Gastroesophageal sphincter (tissue), 4 donors: ENCODE results near the gene LMTK3. TPM values are rescaled to one million over a fixed set of nuclear protein-coding genes. Genes with fewer than 3 reads are reported as not detected.

Experiments
- ATAC-seq: fragments of 150-250 bp; one replicate; pipeline ENCODE4 v1.9.1; 2016; ENCODE audit warnings: mild to moderate bottlenecking, moderate library complexity
- H3K27ac ChIP-seq, 4 donors: fragments of 200-600 bp; sonication (generic) in 3 of 4; 1 replicate in 3 of 4; 2 replicates in 1 of 4; pipeline ENCODE4 v1.5.1; 2016 to 2019
- H3K27me3 ChIP-seq: fragments of 200-600 bp; sonication (generic); one replicate; pipeline ENCODE4 v1.5.1; 2019
- H3K36me3 ChIP-seq, 2 donors: fragments of 200-600 bp; sonication (generic); one replicate each; pipeline ENCODE4 v1.5.1; 2019; ENCODE audit warnings: control low read depth in 1 of 2
- H3K4me1 ChIP-seq, 3 donors: fragments of 200-600 bp; sonication (generic); 1 replicate in 2 of 3; 2 replicates in 1 of 3; pipeline ENCODE4 v1.5.1; 2016 to 2019; ENCODE audit warnings: control low read depth in 2 of 3
- H3K4me3 ChIP-seq, 2 donors: fragments of 200-600 bp; sonication (generic); one replicate each; pipeline ENCODE4 v1.5.1; 2019; ENCODE audit warnings: mild to moderate bottlenecking in 1 of 2, moderate library complexity in 1 of 2
- H3K9me3 ChIP-seq, 3 donors: fragments of 200-600 bp; sonication (generic); one replicate each; pipeline ENCODE4 v1.5.1; 2017 to 2019; ENCODE audit warnings: control low read depth in 2 of 3
- EP300 ChIP-seq: sonication (generic); formaldehyde crosslinking; IDR thresholded peaks from one replicate; pipeline ENCODE4 v1.6.1; 2017; ENCODE audit warnings: antibody characterized with exemption, mild to moderate bottlenecking
- POLR2A ChIP-seq, 2 donors: fragments of 450-650 bp; IDR thresholded peaks; one replicate each; pipeline ENCODE4 v1.6.1; 2017; ENCODE audit warnings: antibody characterized with exemption in 2 of 2, mild to moderate bottlenecking in 2 of 2, moderate library complexity in 1 of 2
- POLR2AphosphoS5 ChIP-seq: sonication (generic); formaldehyde crosslinking; IDR thresholded peaks from one replicate; pipeline ENCODE4 v1.6.1; 2017; ENCODE audit warnings: antibody characterized with exemption
- WGBS, 2 donors: methylation state at CpG; one replicate each; pipeline ENCODE4 v1.1.5; 2018; ENCODE audit warnings: low coverage in 1 of 2; 5-methylcytosine and 5-hydroxymethylcytosine counted together
- total RNA-seq, 4 donors: library from RNA; depleted of rRNA; stranded (reverse); fragments of >200 nt; gene quantifications; one replicate each; pipeline ENCODE4 v1.1.0, GENCODE V29; 2016
- TF ChIP-seq, protein P1 (sequence below), 4 experiments: fragments of 200-600 bp in 2 of 4; fragments of 450-650 bp in 2 of 4; sonication (generic) in 1 of 4; IDR thresholded peaks; one replicate each; pipeline ENCODE4 v1.5.1; 2017 to 2019; ENCODE audit warnings: antibody characterized with exemption in 4 of 4, mild to moderate bottlenecking in 2 of 4, moderate library complexity in 2 of 4

LMTK3 gene
- total RNA-seq, 4 donors from 2014 or later: 0.13 to 1.2 (median 0.30) TPM

DNA sequence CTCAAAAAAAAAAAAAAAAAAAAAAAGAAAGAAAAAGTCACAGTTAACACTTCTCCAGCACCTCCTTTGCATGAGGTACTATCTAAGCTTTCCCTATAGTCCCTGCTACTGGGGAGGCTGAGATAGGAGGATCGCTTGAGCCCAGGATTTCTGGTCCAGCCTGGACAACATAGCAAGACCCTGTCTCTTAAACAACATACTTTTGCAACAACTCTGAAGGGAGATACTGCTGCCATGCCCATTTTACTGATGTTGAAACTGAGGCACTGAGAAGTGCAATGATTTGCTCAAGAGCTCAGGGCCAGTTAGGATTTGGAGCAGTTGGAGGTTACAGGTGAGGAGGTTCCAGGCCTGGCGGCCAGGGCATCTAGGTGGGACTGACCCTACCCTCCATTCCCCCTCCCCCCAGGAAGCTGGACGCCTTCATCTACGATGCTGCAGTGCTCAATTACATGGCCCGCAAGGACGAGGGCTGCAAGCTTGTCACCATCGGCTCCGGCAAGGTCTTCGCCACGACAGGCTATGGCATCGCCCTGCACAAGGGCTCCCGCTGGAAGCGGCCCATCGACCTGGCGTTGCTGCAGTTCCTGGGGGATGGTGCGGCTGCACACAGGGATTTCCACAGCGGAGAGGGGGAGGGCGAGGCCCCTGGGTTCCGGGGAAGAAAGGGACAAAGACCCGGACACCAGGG, 70.1 kb downstream of the LMTK3 start:
- peaks cover 78% of the 10 kb centered on the region for H3K27me3 ChIP-seq
- no peak overlapping the region for H3K4me3 ChIP-seq
- H3K9me3 ChIP-seq: no peaks in the 10 kb centered on the region
- TF ChIP-seq POLR2AphosphoS5 (no peak), EP300 (no peak), POLR2A (IDR thresholded peaks at IDR 0.05) (no peak)
- TF ChIP-seq, protein P1, sequence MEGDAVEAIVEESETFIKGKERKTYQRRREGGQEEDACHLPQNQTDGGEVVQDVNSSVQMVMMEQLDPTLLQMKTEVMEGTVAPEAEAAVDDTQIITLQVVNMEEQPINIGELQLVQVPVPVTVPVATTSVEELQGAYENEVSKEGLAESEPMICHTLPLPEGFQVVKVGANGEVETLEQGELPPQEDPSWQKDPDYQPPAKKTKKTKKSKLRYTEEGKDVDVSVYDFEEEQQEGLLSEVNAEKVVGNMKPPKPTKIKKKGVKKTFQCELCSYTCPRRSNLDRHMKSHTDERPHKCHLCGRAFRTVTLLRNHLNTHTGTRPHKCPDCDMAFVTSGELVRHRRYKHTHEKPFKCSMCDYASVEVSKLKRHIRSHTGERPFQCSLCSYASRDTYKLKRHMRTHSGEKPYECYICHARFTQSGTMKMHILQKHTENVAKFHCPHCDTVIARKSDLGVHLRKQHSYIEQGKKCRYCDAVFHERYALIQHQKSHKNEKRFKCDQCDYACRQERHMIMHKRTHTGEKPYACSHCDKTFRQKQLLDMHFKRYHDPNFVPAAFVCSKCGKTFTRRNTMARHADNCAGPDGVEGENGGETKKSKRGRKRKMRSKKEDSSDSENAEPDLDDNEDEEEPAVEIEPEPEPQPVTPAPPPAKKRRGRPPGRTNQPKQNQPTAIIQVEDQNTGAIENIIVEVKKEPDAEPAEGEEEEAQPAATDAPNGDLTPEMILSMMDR (IDR thresholded peaks at IDR 0.05): no peak
- WGBS, 2 donors: 96 to 100% methylated on average over 1 to 5 of the region's 20 CpGs
- H3K36me3 ChIP-seq: no peaks in the 10 kb centered on the region
- H3K27ac ChIP-seq: no peak overlapping the region
- ATAC-seq: no peak
- peaks cover 0 to 30% (median 18%) of the 10 kb centered on the region in 3 donors for H3K4me1 ChIP-seq

DNA sequence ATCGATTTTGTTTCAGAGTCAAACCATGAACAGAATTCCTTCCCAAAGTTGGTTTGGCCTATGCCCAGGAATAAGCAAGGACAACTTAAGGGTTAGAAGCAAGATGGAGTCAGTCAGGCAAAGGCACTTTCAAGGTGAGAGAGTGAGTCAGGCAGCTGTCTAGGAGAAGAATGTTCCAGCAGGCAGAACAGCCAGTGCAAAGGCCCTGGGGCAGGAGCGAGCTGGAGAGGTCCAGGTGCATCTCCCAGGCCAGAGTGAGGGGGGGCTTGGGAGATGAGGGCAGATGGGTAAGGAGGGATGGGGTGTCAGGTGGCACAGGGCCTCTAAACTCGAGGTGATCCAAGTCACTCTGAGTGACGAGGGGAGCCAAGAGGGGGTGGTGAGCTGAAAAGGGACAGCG, 75.0 kb downstream of the LMTK3 start:
- 79 to 89% methylated on average over 5 of the region's 5 CpGs for WGBS, 2 donors

More for the DNA sequence above, 75.0 kb downstream of the LMTK3 start:
- ATAC-seq: no peak
- H3K4me3 ChIP-seq: no peak overlapping the region
- H3K27ac ChIP-seq: no peak overlapping the region
- peaks cover 79% of the 10 kb centered on the region for H3K27me3 ChIP-seq
- no peaks in the 10 kb centered on the region for H3K9me3 ChIP-seq
- no peak for TF ChIP-seq POLR2AphosphoS5
- no peak for TF ChIP-seq EP300
- no peak for TF ChIP-seq POLR2A (IDR thresholded peaks at IDR 0.05)
- TF ChIP-seq, protein P1 (IDR thresholded peaks at IDR 0.05): no peak
- H3K36me3 ChIP-seq: no peaks in the 10 kb centered on the region
- H3K4me1 ChIP-seq: no peaks in the 10 kb centered on the region

Other genes with a start within 250 kb of the LMTK3 start
- gene ZNF114, start 241.8 kb downstream of the LMTK3 start, total RNA-seq: under 1 TPM in 2 of 4 donors, not detected in 2; 0.27 to 0.64 TPM
- 10 to 100 TPM; 36.3 to 74.2 (median 56.5) TPM for gene EMP3, start 186.3 kb downstream of the LMTK3 start, total RNA-seq
- gene TMEM143, start 147.9 kb downstream of the LMTK3 start, total RNA-seq: 10 to 100 TPM in 1 of 4 donors, 1 to 10 TPM in 3; 2.8 to 13.1 (median 6.6) TPM
- gene SYNGR4, start 147.5 kb downstream of the LMTK3 start, total RNA-seq: not detected
- gene KDELR1, start 120.3 kb downstream of the LMTK3 start, total RNA-seq: 10 to 100 TPM; 60.4 to 87.9 (median 70.8) TPM
- under 1 TPM in 3 of 4 donors, not detected in 1; 0.08 to 0.62 (median 0.47) TPM for gene GRIN2D, start 118.2 kb downstream of the LMTK3 start, total RNA-seq
- gene GRWD1, start 65.9 kb downstream of the LMTK3 start, total RNA-seq: 10 to 100 TPM; 28.9 to 33.1 (median 32.7) TPM
- gene KCNJ14, start 56.3 kb downstream of the LMTK3 start, total RNA-seq: under 1 TPM in 3 of 4 donors, not detected in 1; 0.16 to 0.42 (median 0.27) TPM
- 10 to 100 TPM; 28.6 to 56.7 (median 47.0) TPM for gene CYTH2, start 42.5 kb downstream of the LMTK3 start, total RNA-seq
- gene SULT2B1, start 40.3 kb upstream of the LMTK3 start, total RNA-seq: 1 to 10 TPM in 2 of 4 donors, under 1 TPM in 1, not detected in 1; 0.93 to 3.9 (median 1.0) TPM
- not detected for gene SPACA4, start 94.9 kb upstream of the LMTK3 start, total RNA-seq
- 1 to 10 TPM in 1 of 4 donors, not detected in 3; 1.5 TPM for gene FAM83E, start 103.2 kb upstream of the LMTK3 start, total RNA-seq
- 1,000 to 10,000 TPM; 1,261 to 2,300 (median 1,588) TPM for gene RPL18, start 107.3 kb upstream of the LMTK3 start, total RNA-seq
- gene SPHK2, start 107.7 kb upstream of the LMTK3 start, total RNA-seq: 10 to 100 TPM in 3 of 4 donors, 1 to 10 TPM in 1; 7.2 to 17.9 (median 13.7) TPM
- gene DBP, start 125.5 kb upstream of the LMTK3 start, total RNA-seq: 10 to 100 TPM in 2 of 4 donors, 1 to 10 TPM in 2; 2.9 to 16.8 (median 8.9) TPM
- gene CA11, start 134.4 kb upstream of the LMTK3 start, total RNA-seq: 10 to 100 TPM in 3 of 4 donors, 1 to 10 TPM in 1; 10.0 to 28.5 (median 12.5) TPM
- gene NTN5, start 161.2 kb upstream of the LMTK3 start, total RNA-seq: 1 to 10 TPM in 2 of 4 donors, under 1 TPM in 1, not detected in 1; 0.78 to 2.3 (median 1.1) TPM
- 1 to 10 TPM in 1 of 4 donors, not detected in 3; 3.4 TPM for gene FUT2, start 184.1 kb upstream of the LMTK3 start, total RNA-seq
- gene MAMSTR, start 207.9 kb upstream of the LMTK3 start, total RNA-seq: 1 to 10 TPM in 2 of 4 donors, under 1 TPM in 2; 0.25 to 3.7 (median 1.3) TPM
- gene RASIP1, start 228.8 kb upstream of the LMTK3 start, total RNA-seq: 10 to 100 TPM in 3 of 4 donors, 1 to 10 TPM in 1; 9.8 to 16.4 (median 10.3) TPM
- gene IZUMO1, start 235.1 kb upstream of the LMTK3 start, total RNA-seq: under 1 TPM in 1 of 4 donors, not detected in 3; 0.27 TPM
- 1 to 10 TPM in 3 of 4 donors, under 1 TPM in 1; 0.54 to 3.5 (median 2.6) TPM for gene FUT1, start 240.8 kb upstream of the LMTK3 start, total RNA-seq
- not detected for gene FGF21, start 243.7 kb upstream of the LMTK3 start, total RNA-seq